Measurements from ENCODE around the gene MRPL40.

Gene MRPL40

GRCh38 chr22:19432133-19432851 lies at the start of gene MRPL40:
Gene MRPL40, plus strand, starts transcription at chr22:19432545. Its CDS starts 10 bp downstream, at chr22:19432555.
- in situ Hi-C loops (cut with HindIII; ENCODE audit: low sequenced_read_pairs) = no loop called here

DNA sequence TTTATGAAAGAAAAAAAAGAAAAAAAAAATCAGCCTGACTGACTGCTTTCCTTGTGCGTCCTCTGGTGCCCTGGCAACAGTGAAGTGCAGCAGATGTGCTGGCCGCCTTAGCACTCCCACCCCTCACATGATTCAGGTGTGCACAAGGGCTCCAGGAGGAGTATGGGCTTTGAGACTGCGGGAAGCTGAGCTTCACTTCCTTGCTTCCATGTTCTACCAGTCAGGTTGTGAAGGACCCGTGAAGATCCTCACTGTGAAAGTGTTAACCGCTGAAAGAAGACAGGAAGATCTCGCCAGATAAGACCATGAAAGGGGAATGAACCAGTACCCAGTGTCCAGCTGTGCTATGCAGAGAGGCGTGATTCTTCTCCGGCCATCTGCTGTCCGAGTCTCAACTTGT lies 49.1 kb upstream of the MRPL40 start:
- in situ Hi-C loops (cut with HindIII; ENCODE audit: low sequenced_read_pairs) = no loop called here

DNA sequence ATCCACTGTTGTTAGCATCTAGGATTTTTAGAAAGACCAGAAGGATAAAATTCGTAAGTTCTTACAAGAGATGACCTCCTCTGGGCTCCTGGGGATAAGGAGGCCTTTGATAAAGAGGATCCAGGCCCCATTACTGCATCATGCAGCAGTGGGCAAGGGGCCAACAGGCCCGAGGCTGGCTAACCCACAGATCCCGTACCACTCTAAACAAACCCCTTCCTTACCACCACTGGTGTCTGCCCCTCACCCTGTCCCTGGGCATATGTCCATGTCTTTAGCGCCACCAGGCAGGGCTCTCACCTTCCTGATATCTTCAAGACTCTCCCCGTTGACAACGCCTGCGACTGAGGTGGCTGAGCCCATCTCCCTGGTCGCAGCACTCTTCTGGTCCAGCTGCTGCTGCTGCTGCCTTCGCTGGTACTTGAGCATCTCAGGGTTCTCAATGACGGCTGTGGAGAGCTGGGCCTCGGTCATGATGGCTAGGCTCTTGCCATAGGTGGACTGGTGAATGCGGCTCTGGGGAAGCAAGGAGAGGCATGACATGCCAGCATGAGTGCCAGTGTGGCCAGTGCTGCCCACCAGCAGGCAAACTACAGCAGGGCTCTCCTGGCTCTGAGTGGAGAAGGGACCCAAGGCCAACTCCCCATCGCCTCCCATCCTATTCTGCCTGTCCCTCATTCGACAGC lies 47.0 kb upstream of the MRPL40 start:
- in situ Hi-C loops (cut with HindIII; ENCODE audit: low sequenced_read_pairs) = no loop called here

DNA sequence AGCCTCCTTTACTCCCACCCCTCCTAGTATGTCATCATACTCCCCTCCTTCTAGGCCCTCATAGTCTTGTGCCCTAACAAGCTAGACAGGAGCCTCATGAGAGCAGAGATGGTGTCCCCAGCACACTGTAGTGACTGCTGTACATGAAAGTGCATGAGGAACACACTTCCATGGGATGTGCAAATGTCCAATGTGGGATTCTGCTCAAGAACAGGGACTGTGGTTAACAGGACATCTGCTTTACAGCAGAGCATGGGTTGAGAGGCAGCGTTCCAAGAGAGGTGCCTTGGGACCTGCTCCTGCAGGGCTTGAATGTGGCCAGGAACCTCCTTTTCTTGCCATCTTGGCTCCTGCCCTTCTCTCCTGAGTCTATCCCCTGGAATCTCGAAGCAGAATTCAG lies 46.1 kb upstream of the MRPL40 start:
- in situ Hi-C loops (cut with HindIII; ENCODE audit: low sequenced_read_pairs) = no loop called here

- in situ Hi-C loops (cut with HindIII; ENCODE audit: low sequenced_read_pairs) = no loop called here
These were observed 45.3 kb upstream of the MRPL40 start for GRCh38 chr22:19387038-19387437.

DNA sequence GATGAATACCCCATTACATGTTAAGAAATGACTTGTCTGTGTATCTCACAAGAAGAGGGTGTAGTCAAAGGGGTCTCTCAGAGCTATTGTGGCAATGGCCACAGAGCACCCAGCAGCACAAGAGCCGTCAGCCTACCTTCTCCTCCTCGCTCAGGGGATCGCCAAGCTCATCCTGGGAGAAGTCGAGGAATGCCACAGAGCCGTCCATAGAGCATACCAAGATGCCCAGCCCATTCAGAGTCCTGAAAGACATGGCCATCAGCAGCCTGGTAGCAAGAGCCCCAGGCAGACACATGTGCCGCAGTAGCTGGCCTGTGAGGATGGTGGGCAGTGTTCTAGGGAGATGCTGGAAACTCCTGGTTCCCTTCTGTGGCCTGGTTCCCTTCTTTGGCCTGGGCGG lies 44.8 kb upstream of the MRPL40 start:
- in situ Hi-C loops (cut with HindIII; ENCODE audit: low sequenced_read_pairs) = no loop called here

DNA sequence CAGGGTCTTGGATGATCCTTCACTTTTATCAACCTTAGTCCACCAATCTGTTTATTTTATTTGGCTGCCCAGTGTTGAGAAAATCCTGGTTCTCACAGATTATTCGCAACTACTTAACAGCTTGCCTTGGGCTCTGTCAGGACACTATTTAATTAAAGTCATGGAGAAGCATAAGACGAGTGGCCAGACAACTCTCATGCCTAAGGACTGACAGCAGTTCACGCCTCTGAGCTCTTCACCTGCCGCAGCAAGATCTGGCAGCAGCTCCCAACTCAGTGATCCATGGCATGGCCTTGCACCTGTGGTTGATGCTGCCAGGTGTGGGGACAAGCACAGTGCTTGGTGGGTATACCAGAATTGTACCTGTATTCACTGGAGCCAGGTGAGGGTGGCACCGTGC lies 38.6 kb upstream of the MRPL40 start:
- in situ Hi-C loops (cut with HindIII; ENCODE audit: low sequenced_read_pairs) = no loop called here

DNA sequence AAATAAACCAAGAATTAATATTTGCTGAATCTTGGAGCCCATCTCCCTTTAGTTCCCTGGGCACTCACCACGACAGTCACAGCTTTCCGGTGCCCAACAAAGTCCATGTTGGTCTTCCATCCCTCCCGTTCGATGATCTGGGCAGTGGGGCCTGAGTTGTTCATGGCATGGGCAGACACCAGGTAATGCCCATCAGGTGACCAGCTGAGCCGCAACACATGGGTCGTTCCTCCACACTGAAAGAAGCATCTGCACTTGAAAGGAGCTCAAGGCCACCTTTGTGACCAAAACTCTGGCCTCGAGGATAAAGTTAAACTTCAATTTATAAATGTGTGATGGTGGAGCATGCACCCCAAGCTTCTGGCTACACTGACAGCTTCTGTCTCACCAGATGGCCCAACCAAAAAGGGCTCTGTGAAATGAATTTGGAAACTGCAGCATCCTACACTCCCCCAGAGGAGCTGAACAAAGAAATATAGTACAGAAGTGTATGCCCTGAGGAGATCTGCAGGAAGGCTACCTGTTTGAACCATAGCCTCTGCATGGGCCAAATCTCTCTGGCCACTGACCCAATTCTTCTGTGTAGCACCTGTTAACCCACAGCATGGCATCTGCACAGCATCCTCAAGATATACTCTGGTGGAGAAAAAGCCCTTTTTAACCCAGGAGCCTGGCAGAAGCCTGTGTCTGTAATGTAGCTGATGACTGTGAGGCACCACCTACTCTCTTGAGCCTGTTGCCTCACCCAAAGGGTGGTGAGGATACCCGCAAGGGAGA lies 37.9 kb upstream of the MRPL40 start:
- in situ Hi-C loops (cut with HindIII; ENCODE audit: low sequenced_read_pairs) = loop anchor here (5.0 kb wide), 1 partner anchor 177 kb away; no protein-coding TSS in a partner anchor

DNA sequence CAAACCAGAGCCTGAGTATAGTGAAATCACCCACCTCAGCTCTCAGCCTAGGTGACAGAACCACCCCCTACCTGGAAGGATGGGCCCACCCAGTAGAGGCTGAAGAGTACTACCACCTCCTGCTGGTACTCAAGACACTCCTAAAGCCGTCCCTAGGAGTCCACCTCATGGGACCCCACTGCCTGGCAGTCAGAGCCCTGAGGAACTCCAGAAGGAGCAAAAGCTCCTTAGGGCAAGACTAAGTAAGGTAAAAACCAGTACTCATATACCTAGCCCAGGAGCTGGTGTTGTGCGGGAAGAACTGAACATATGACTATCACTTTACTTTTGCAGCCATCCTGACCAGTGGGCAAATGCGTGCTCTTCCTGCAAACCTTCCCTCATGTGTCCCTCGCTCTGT lies 37.1 kb upstream of the MRPL40 start:
- in situ Hi-C loops (cut with HindIII; ENCODE audit: low sequenced_read_pairs) = loop anchor here (5.0 kb wide), 1 partner anchor 178 kb away; no protein-coding TSS in a partner anchor

DNA sequence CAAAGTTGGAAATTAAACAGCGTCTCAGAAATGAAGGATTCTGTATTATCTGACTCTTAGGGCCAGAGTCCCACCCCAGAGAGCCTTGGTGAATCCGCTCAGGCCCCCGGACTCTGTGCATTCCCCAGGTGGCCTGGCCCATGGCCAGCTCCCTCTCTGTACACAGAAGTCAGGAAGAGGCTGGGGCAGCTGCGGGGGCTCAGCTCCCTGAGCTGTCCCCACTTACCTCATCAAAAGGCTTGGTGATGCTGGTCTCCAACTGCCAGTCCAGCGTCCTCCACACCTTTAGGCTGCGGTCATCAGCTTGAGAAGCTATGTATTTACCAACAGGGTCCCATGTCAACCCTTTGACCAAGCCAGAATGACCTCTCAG lies 35.8 kb upstream of the MRPL40 start:
- in situ Hi-C loops (cut with HindIII; ENCODE audit: low sequenced_read_pairs) = loop anchor here (5.0 kb wide), 1 partner anchor 179 kb away; no protein-coding TSS in a partner anchor

DNA sequence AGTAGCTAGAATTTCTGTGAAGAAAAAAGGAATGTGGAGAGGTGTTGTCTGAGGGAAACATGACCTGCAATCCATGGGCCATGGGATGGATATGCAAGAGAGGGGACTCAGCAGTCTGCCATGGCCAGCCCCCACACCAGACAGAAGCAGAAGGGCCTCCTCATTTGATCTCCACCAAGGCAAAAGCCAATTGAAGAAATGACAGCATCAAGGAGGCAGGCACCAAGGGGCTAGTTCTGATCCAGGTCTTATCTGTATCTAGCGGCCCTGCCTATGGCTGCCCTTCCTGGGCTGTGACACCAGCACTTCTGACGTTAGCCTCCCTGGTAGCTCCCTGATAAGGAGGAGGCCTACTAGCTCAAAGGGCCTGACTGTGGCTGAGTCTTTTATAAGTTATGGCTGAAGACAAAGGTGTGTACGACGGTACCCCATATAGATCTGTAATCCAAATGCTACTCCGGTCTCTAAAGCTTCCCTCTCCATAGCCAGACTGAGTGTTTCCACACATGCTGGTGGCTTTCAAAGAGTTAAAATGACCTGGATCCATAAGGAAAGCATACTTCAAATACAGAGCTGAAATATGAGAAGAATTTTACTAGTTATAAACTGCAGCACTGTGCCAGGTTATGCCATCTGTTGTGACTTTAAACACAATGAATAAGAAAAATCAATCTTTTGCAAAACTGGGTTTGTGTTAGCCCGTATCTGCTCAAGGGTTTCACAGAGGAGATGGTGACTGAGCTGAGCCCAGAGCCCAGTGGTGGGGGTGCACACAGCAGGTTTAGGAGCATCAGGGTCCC lies 35.2 kb upstream of the MRPL40 start:
- in situ Hi-C loops (cut with HindIII; ENCODE audit: low sequenced_read_pairs) = loop anchor here (5.0 kb wide), 1 partner anchor 180 kb away; no protein-coding TSS in a partner anchor

DNA sequence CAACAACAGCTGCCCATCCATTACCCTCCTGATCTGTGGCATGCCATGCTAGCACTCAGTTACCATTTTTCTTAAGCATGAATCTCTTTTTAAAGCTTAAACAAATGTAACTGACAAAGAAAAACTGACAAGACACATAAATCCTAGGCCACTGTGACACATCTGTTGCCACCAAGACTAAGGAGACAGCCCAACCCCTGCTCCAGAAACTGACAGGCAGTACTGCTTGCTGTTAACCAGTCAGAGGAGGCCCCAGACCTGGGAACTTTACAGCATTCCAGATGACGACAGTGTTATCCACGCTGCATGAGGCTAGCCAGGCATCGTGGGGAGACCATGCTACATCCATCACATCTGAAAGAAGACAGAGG lies 34.6 kb upstream of the MRPL40 start:
- in situ Hi-C loops (cut with HindIII; ENCODE audit: low sequenced_read_pairs) = loop anchor here (5.0 kb wide), 1 partner anchor 180 kb away; no protein-coding TSS in a partner anchor

DNA sequence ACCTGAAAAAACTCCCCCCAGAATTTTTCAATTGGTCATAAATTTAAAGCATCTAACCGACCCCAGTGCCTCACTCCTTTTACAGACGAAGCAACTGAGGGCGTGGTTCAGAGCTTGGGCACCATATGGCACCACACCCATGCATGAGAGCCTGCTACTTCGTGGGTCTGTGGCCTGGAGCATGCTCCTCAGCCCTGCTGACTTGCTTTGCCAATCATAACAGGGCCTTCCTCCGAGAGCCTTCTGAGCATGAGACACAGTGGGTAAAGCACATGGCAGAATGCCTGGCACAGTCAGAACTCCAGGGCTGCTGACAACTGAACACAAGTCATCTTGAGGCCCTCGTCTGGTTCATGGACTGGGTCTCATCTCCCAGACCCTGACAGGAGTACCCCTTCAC lies 34.1 kb upstream of the MRPL40 start:
- in situ Hi-C loops (cut with HindIII; ENCODE audit: low sequenced_read_pairs) = loop anchor here (5.0 kb wide), 1 partner anchor 181 kb away; no protein-coding TSS in a partner anchor

- in situ Hi-C loops (cut with HindIII; ENCODE audit: low sequenced_read_pairs) = loop anchor here (5.0 kb wide), 1 partner anchor 181 kb away; no protein-coding TSS in a partner anchor
These were observed 33.7 kb upstream of the MRPL40 start for GRCh38 chr22:19398652-19399051.

GRCh38 chr22:19400881-19401280 lies 31.5 kb upstream of the MRPL40 start:
- in situ Hi-C loops (cut with HindIII; ENCODE audit: low sequenced_read_pairs) = no loop called here

DNA sequence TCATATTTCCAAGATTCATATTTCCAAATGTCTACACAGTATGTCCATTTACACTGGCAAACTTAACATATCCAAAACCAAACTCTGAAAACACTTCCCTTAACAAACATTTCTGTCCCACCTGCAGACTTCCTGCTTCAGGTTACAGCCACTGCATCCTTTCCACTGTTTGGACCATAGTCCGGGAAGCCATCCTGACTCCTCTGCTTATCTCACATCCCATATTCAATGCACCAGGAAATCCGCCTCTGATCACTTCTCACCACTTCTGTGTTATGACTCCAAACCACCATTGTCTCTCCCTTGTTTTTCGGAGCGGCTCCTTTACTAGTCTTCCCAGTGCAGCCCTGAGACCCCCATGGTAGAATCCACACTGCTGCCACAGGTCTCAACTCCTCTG lies 30.9 kb upstream of the MRPL40 start:
- in situ Hi-C loops (cut with HindIII; ENCODE audit: low sequenced_read_pairs) = no loop called here

GRCh38 chr22:19402642-19403191 lies 29.6 kb upstream of the MRPL40 start:
- in situ Hi-C loops (cut with HindIII; ENCODE audit: low sequenced_read_pairs) = no loop called here

GRCh38 chr22:19404676-19405075 lies 27.7 kb upstream of the MRPL40 start:
- in situ Hi-C loops (cut with HindIII; ENCODE audit: low sequenced_read_pairs) = no loop called here

DNA sequence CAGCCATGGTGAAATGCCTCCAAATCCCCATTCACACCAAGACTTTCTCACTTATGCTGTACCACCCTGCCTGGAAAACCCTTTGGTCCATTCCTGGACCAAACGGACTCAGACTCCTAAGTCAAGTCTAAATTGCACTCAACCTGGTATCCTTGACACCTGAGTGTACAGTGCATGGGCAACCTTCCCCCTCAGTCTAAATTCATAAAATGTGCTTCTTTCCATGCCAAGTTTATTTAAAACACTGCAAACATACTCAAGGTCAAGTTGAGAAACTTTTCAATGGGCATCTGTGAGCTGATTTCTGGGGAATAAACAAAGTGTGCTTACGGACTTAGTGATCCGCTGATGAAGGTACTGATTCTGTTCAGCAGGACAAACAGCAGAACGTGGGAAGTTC lies 27.2 kb upstream of the MRPL40 start:
- in situ Hi-C loops (cut with HindIII; ENCODE audit: low sequenced_read_pairs) = no loop called here

DNA sequence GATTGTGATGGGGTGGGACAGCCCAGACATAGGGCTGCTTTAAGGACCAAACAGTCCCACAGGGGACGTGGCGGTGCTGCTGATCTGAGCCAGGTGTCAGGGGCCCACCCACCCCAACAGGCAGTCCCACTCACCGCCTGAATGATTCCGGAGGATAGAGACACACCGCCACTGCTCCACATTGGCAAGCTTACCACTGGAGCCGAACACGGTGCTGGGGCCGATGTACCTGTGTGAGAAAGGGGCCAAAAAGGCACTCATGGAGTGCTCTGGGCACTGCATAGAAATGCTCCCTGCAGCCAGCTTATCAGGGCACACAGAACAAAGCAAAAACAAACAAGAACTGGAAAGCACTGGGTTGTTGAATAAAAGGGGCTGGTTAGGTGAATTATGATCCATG lies 26.7 kb upstream of the MRPL40 start:
- in situ Hi-C loops (cut with HindIII; ENCODE audit: low sequenced_read_pairs) = no loop called here
